Measurements from ENCODE around the gene AGAP2. TPM values are rescaled to one million over a fixed set of nuclear protein-coding genes. Genes with fewer than 3 reads are reported as not detected.

Gene AGAP2
- total RNA-seq, 1 experiment from 2014 or later: 2.0 TPM

- DNase-seq (ENCODE audit: low spot score): no peak
- H3K27ac Mint-ChIP-seq: no peak overlapping the region
- TF ChIP-seq JUN (CRISPR knock-in tag; IDR thresholded peaks at IDR 0.05) (no peak), ATF2 (CRISPR knock-in tag; IDR thresholded peaks at IDR 0.05; ENCODE audit: borderline replicate concordance, low read depth) (no peak), RELA (CRISPR knock-in tag; IDR thresholded peaks at IDR 0.05; ENCODE audit: borderline replicate concordance) (no peak), EMX1 (CRISPR knock-in tag; IDR thresholded peaks at IDR 0.05) (no peak), GRHL2 (CRISPR knock-in tag; IDR thresholded peaks at IDR 0.05; ENCODE audit: insufficient replicate concordance, severe bottlenecking) (no peak), ELF4 (CRISPR knock-in tag; IDR thresholded peaks at IDR 0.05; ENCODE audit: low read depth) (no peak), TEAD4 (CRISPR knock-in tag; IDR thresholded peaks at IDR 0.05) (no peak), PRRX2 (CRISPR knock-in tag; IDR thresholded peaks at IDR 0.05) (no peak), KAT7 (CRISPR knock-in tag; IDR thresholded peaks at IDR 0.05; ENCODE audit: borderline replicate concordance) (no peak), ZBTB21 (CRISPR knock-in tag; IDR thresholded peaks at IDR 0.05; ENCODE audit: borderline replicate concordance) (no peak), MXD4 (CRISPR knock-in tag; IDR thresholded peaks at IDR 0.05; ENCODE audit: borderline replicate concordance) (no peak), SP1 (CRISPR knock-in tag; conservative IDR thresholded peaks at IDR 0.05) (no peak), ESRRA (CRISPR knock-in tag; IDR thresholded peaks at IDR 0.05; ENCODE audit: borderline replicate concordance) (no peak), TCF7 (CRISPR knock-in tag; IDR thresholded peaks at IDR 0.05; ENCODE audit: low read depth) (no peak)
- TF ChIP-seq, protein P1, sequence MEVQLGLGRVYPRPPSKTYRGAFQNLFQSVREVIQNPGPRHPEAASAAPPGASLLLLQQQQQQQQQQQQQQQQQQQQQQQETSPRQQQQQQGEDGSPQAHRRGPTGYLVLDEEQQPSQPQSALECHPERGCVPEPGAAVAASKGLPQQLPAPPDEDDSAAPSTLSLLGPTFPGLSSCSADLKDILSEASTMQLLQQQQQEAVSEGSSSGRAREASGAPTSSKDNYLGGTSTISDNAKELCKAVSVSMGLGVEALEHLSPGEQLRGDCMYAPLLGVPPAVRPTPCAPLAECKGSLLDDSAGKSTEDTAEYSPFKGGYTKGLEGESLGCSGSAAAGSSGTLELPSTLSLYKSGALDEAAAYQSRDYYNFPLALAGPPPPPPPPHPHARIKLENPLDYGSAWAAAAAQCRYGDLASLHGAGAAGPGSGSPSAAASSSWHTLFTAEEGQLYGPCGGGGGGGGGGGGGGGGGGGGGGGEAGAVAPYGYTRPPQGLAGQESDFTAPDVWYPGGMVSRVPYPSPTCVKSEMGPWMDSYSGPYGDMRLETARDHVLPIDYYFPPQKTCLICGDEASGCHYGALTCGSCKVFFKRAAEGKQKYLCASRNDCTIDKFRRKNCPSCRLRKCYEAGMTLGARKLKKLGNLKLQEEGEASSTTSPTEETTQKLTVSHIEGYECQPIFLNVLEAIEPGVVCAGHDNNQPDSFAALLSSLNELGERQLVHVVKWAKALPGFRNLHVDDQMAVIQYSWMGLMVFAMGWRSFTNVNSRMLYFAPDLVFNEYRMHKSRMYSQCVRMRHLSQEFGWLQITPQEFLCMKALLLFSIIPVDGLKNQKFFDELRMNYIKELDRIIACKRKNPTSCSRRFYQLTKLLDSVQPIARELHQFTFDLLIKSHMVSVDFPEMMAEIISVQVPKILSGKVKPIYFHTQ (CRISPR knock-in tag; IDR thresholded peaks at IDR 0.05): no peak
- TF ChIP-seq, protein P2, sequence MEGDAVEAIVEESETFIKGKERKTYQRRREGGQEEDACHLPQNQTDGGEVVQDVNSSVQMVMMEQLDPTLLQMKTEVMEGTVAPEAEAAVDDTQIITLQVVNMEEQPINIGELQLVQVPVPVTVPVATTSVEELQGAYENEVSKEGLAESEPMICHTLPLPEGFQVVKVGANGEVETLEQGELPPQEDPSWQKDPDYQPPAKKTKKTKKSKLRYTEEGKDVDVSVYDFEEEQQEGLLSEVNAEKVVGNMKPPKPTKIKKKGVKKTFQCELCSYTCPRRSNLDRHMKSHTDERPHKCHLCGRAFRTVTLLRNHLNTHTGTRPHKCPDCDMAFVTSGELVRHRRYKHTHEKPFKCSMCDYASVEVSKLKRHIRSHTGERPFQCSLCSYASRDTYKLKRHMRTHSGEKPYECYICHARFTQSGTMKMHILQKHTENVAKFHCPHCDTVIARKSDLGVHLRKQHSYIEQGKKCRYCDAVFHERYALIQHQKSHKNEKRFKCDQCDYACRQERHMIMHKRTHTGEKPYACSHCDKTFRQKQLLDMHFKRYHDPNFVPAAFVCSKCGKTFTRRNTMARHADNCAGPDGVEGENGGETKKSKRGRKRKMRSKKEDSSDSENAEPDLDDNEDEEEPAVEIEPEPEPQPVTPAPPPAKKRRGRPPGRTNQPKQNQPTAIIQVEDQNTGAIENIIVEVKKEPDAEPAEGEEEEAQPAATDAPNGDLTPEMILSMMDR (IDR thresholded peaks at IDR 0.05): no peak
- TF ChIP-seq, protein P3, sequence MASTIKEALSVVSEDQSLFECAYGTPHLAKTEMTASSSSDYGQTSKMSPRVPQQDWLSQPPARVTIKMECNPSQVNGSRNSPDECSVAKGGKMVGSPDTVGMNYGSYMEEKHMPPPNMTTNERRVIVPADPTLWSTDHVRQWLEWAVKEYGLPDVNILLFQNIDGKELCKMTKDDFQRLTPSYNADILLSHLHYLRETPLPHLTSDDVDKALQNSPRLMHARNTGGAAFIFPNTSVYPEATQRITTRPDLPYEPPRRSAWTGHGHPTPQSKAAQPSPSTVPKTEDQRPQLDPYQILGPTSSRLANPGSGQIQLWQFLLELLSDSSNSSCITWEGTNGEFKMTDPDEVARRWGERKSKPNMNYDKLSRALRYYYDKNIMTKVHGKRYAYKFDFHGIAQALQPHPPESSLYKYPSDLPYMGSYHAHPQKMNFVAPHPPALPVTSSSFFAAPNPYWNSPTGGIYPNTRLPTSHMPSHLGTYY (CRISPR knock-in tag; IDR thresholded peaks at IDR 0.05): no peak
- TF ChIP-seq, protein P4, sequence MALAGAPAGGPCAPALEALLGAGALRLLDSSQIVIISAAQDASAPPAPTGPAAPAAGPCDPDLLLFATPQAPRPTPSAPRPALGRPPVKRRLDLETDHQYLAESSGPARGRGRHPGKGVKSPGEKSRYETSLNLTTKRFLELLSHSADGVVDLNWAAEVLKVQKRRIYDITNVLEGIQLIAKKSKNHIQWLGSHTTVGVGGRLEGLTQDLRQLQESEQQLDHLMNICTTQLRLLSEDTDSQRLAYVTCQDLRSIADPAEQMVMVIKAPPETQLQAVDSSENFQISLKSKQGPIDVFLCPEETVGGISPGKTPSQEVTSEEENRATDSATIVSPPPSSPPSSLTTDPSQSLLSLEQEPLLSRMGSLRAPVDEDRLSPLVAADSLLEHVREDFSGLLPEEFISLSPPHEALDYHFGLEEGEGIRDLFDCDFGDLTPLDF (CRISPR knock-in tag; IDR thresholded peaks at IDR 0.05): no peak
- H3K4me1 Mint-ChIP-seq: peaks cover 26% of the 10 kb centered on the region
- H3K36me3 Mint-ChIP-seq: no peaks in the 10 kb centered on the region
- peaks cover 91% of the 10 kb centered on the region for H3K27me3 Mint-ChIP-seq (ENCODE audit: low read depth)
- no peaks in the 10 kb centered on the region for H3K9me3 Mint-ChIP-seq
- no peak for ATAC-seq
- ChIA-PET POLR2A (interaction anchor here (1.4 kb wide), 1 partner anchor 14 kb away, joined by 3 read pairs; the partner anchor contains the start of gene TSPAN31), CTCF (interaction anchor here (1.0 to 1.7 kb wide), 8 partner anchors 14 to 59 kb away, joined by 3 to 6 read pairs (median 4); partner anchors contain the start of genes AVIL and TSPAN31)
- H3K4me3 Mint-ChIP-seq: no peak overlapping the region
These were observed 20.2 kb upstream of the AGAP2 start for GRCh38 chr12:57758552-57759359.
